Activated T-helper 2 cell treated with anti-CD3 and anti-CD28 coated beads, Interferon-gamma antibody, Interleukin-2, Interleukin-4, amounts not matched to agents 10 μg/mL and 5 μg/mL and 100 μg/mL, durations not matched to agents 14 hours and 24 hours and 36 hours (primary cell): Measurements from ENCODE around the gene ST6GALNAC6. TPM values are rescaled to one million over a fixed set of nuclear protein-coding genes. Genes with fewer than 3 reads are reported as not detected.
A peak's percentile ranks its signal among the peaks of the same experiment; 100 is the strongest.

Source experiments
- DNase-seq: peaks from one replicate; pipeline ENCODE4 v3.0.0; 2021; ENCODE audit warnings: low spot score
- H3K27ac Mint-ChIP-seq: one replicate; pipeline ENCODE4 v1.8.0; 2021; ENCODE audit warnings: mixed read lengths
- H3K27me3 Mint-ChIP-seq: one replicate; pipeline ENCODE4 v1.8.0; 2021; ENCODE audit warnings: low read depth, mixed read lengths
- H3K36me3 Mint-ChIP-seq: one replicate; pipeline ENCODE4 v1.8.0; 2021; ENCODE audit warnings: low read depth, mixed read lengths
- H3K4me1 Mint-ChIP-seq: one replicate; pipeline ENCODE4 v1.8.0; 2021; ENCODE audit warnings: low read depth, mixed read lengths
- H3K4me3 Mint-ChIP-seq: one replicate; pipeline ENCODE4 v1.8.0; 2021; ENCODE audit warnings: low read depth, mild to moderate bottlenecking, moderate library complexity, mixed read lengths
- H3K9me3 Mint-ChIP-seq: one replicate; pipeline ENCODE4 v1.8.0; 2021; ENCODE audit warnings: mixed read lengths
- intact Hi-C: fragments of 100-400 bp; cut with micrococcal nuclease; formaldehyde crosslinking; loops from one replicate; pipeline ENCODE4 v1.15.1; 2023
- total RNA-seq: library from RNA; stranded (reverse); gene quantifications from 2 replicates; pipeline ENCODE4 v1.2.3, GENCODE V29; 2022

Gene ST6GALNAC6
- total RNA-seq, 1 donor from 2014 or later: 60.7 TPM

DNA sequence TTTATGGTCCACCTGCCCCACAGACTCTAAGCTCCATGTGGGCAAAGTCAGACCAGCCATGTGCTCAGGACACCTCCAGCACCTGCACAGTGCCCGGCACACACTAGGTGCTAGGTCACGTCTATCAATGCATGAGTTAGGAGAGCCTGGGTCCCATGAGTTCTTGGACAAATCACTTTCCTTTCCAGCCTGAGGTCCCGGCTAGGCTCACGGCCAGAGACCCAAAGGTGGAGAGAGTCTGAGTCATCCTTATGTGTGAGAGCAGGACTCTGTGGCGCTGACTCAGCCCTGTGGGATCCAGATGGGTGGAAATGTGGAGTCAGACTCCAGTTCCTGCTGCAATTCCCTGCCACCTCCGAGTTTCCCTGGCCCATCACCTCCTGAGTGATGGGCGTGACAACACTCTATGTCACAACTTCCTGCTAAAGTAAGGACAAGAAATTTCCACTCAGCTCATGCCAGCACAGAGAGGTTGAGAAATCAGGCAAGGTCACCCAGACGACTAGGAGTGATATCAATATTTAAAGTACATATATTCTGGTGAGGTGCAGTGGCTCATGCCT lies 19.9 kb upstream of the ST6GALNAC6 start:
- H3K4me1 Mint-ChIP-seq: peaks cover 34% of the 10 kb centered on the region
- peaks cover 7% of the 10 kb centered on the region for H3K27me3 Mint-ChIP-seq
- H3K27ac Mint-ChIP-seq: peak overlapping the region; percentile 38
- H3K36me3 Mint-ChIP-seq: no peaks in the 10 kb centered on the region
- no peak for DNase-seq
- H3K4me3 Mint-ChIP-seq: peak overlapping the region; percentile 40
- no peaks in the 10 kb centered on the region for H3K9me3 Mint-ChIP-seq
- intact Hi-C loops: loop anchor here (2.0 to 10.0 kb wide), 4 partner anchors 15 to 305 kb away; partner anchors contain the start of genes CDK9 and STXBP1

DNA sequence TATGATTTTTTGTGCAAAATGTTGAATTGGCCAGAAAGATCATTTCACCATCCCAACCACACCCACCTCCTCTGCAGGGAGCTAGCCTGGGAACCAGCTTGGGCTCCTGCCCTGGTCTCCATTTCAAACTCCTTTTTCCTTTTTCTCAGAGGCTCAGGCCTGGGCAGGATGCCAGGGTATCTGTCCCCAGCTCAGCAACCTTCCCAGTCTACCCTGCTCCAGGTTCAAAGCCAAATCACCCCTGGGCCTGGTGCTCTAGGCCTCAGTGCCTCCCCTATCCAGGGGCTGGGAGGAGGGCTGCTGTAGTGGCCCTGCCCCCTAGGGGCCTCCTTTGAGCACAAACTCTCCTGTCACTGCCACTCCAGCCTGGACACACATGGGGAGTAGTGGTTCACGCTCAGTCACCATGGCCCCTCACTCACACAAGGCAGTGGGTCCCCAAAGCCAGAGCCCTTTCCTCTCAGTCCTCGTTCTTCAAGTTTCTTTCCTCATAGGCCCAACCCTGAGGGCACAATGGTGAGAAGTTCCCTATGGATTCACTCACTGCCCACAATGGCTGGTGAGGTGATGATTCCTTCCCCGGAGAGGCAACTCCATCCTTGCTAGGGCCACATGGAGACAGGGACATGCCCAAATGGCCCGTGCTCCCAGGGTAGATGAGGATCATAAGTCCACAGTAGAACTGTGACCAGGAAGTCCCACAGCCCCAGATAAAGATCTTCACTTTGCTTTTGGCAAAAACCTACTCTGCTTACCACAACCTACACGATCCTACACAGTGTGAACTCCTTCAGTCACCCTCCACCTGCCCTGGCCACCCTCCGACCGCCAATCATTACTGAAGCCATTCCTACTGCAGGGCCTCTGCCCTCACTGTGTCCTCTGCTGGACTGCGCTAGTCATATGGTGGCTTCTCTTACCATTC lies 19.0 kb upstream of the ST6GALNAC6 start:
- Mint-ChIP-seq H3K4me1 (peaks cover 34% of the 10 kb centered on the region), H3K9me3 (no peaks in the 10 kb centered on the region), H3K27me3 (peaks cover 4% of the 10 kb centered on the region), H3K36me3 (peaks cover 6% of the 10 kb centered on the region), H3K27ac (peak overlapping the region; percentile 38), H3K4me3 (no peak overlapping the region)
- DNase-seq: no peak
- intact Hi-C loops: loop anchor here (2.0 to 10.0 kb wide), 4 partner anchors 14 to 304 kb away; partner anchors contain the start of genes CDK9 and STXBP1

- Mint-ChIP-seq H3K27ac (peak overlapping the region; percentile 22), H3K4me1 (peaks cover 38% of the 10 kb centered on the region), H3K9me3 (no peaks in the 10 kb centered on the region), H3K4me3 (no peak overlapping the region), H3K27me3 (peaks cover 4% of the 10 kb centered on the region), H3K36me3 (peaks cover 11% of the 10 kb centered on the region)
- intact Hi-C loops: loop anchor here (2.0 to 10.0 kb wide), 4 partner anchors 13 to 303 kb away; partner anchors contain the start of genes CDK9 and STXBP1
- no peak for DNase-seq
Measured at GRCh38 chr9:127917603-127918002, 18.2 kb upstream of the ST6GALNAC6 start.

- H3K4me1 Mint-ChIP-seq: peaks cover 40% of the 10 kb centered on the region
- intact Hi-C loops: loop anchor here (5.0 to 10.0 kb wide), 3 partner anchors 50 to 302 kb away; partner anchors contain the start of genes CDK9 and STXBP1
- peak within 1 kb of the TSS; percentile 81 for H3K27ac Mint-ChIP-seq
- peak within 1 kb of the TSS; percentile 80 for H3K4me3 Mint-ChIP-seq
- peaks cover under 1% of the 10 kb centered on the region for H3K27me3 Mint-ChIP-seq
- DNase-seq: peak; percentile 90
- no peaks in the 10 kb centered on the region for H3K9me3 Mint-ChIP-seq
- H3K36me3 Mint-ChIP-seq: peaks cover 17% of the 10 kb centered on the region
Measured at GRCh38 chr9:127916720-127917581, 17.5 kb upstream of the ST6GALNAC6 start, which contains the start of gene ST6GALNAC4. Gene ST6GALNAC4, minus strand, starts transcription at chr9:127917041. Its CDS starts 622 bp downstream, at chr9:127916419.

- Mint-ChIP-seq H3K36me3 (peaks cover 26% of the 10 kb centered on the region), H3K9me3 (no peaks in the 10 kb centered on the region), H3K4me3 (peak overlapping the region; percentile 80), H3K27me3 (no peaks in the 10 kb centered on the region), H3K27ac (peak overlapping the region; percentile 81), H3K4me1 (peaks cover 44% of the 10 kb centered on the region)
- intact Hi-C loops: loop anchor here (5.0 to 10.0 kb wide), 3 partner anchors 49 to 301 kb away; partner anchors contain the start of genes CDK9 and STXBP1
- DNase-seq: no peak
Measured at GRCh38 chr9:127915801-127916719, 16.7 kb upstream of the ST6GALNAC6 start.

GRCh38 chr9:127915325-127915752 lies 15.9 kb upstream of the ST6GALNAC6 start:
- peaks cover 32% of the 10 kb centered on the region for H3K36me3 Mint-ChIP-seq
- H3K4me3 Mint-ChIP-seq: peak overlapping the region; percentile 80
- no peaks in the 10 kb centered on the region for H3K9me3 Mint-ChIP-seq
- H3K27me3 Mint-ChIP-seq: no peaks in the 10 kb centered on the region
- no peak for DNase-seq
- H3K4me1 Mint-ChIP-seq: peaks cover 51% of the 10 kb centered on the region
- peak overlapping the region; percentile 3 for H3K27ac Mint-ChIP-seq
- intact Hi-C loops: loop anchor here (5.0 to 10.0 kb wide), 3 partner anchors 48 to 301 kb away; partner anchors contain the start of genes CDK9 and STXBP1

- H3K27ac Mint-ChIP-seq: no peak overlapping the region
- peaks cover 40% of the 10 kb centered on the region for H3K4me1 Mint-ChIP-seq
- intact Hi-C loops: loop anchor here (10.0 kb wide), 1 partner anchor 299 kb away; the partner anchor contains the start of gene STXBP1
- no peaks in the 10 kb centered on the region for H3K9me3 Mint-ChIP-seq
- no peaks in the 10 kb centered on the region for H3K27me3 Mint-ChIP-seq
- no peak overlapping the region for H3K4me3 Mint-ChIP-seq
- no peak for DNase-seq
- H3K36me3 Mint-ChIP-seq: peaks cover 37% of the 10 kb centered on the region
Measured at GRCh38 chr9:127913682-127914081, 14.3 kb upstream of the ST6GALNAC6 start.

- H3K27ac Mint-ChIP-seq: peak overlapping the region; percentile 42
- DNase-seq: no peak
- intact Hi-C loops: loop anchor here (10.0 kb wide), 1 partner anchor 298 kb away; the partner anchor contains the start of gene STXBP1
- no peaks in the 10 kb centered on the region for H3K27me3 Mint-ChIP-seq
- no peak overlapping the region for H3K4me3 Mint-ChIP-seq
- no peaks in the 10 kb centered on the region for H3K9me3 Mint-ChIP-seq
- H3K36me3 Mint-ChIP-seq: peaks cover 40% of the 10 kb centered on the region
- peaks cover 34% of the 10 kb centered on the region for H3K4me1 Mint-ChIP-seq
Measured at GRCh38 chr9:127912882-127913281, 13.5 kb upstream of the ST6GALNAC6 start.

DNA sequence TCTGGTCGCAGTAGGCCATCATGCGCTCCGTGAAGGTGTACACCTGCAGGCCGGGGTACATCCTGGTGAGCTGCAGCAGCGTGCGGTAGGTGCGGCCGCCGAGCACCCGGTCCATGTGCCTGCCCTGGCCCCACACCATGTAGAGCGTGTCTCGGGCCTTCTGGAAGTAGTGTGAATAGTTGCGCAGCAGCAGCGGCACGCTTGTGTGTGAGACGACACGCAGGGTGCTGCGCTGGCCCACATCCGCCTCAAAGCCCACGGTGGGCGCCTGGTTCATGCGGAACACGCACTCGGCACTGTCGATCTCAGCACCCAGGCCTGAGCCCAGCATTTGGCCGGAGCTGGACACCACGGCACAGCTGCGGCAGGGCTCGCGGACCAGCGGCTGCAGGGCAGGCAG lies 12.9 kb upstream of the ST6GALNAC6 start:
- no peak for DNase-seq
- H3K36me3 Mint-ChIP-seq: peaks cover 40% of the 10 kb centered on the region
- H3K4me1 Mint-ChIP-seq: peaks cover 31% of the 10 kb centered on the region
- H3K27ac Mint-ChIP-seq: peak overlapping the region; percentile 42
- H3K27me3 Mint-ChIP-seq: no peaks in the 10 kb centered on the region
- H3K4me3 Mint-ChIP-seq: no peak overlapping the region
- no peaks in the 10 kb centered on the region for H3K9me3 Mint-ChIP-seq
- intact Hi-C loops: loop anchor here (10.0 kb wide), 1 partner anchor 297 kb away; the partner anchor contains the start of gene STXBP1

- DNase-seq: no peak
- intact Hi-C loops: loop anchor here (10.0 kb wide), 1 partner anchor 296 kb away; the partner anchor contains the start of gene STXBP1
- no peaks in the 10 kb centered on the region for H3K27me3 Mint-ChIP-seq
Measured at GRCh38 chr9:127910613-127911205, 11.3 kb upstream of the ST6GALNAC6 start.

More at GRCh38 chr9:127910613-127911205, 11.3 kb upstream of the ST6GALNAC6 start:
- Mint-ChIP-seq H3K27ac (peak overlapping the region; percentile 95), H3K4me1 (peaks cover 38% of the 10 kb centered on the region), H3K9me3 (no peaks in the 10 kb centered on the region), H3K4me3 (no peak overlapping the region), H3K36me3 (peaks cover 40% of the 10 kb centered on the region)
